ENCODE data around the gene SHTN1. TPM values are rescaled to one million over a fixed set of nuclear protein-coding genes. Genes with fewer than 3 reads are reported as not detected.

SHTN1 gene
- total and polyA plus RNA-seq, 7 donors = 4.1 to 12.5 (median 6.1) TPM

DNA sequence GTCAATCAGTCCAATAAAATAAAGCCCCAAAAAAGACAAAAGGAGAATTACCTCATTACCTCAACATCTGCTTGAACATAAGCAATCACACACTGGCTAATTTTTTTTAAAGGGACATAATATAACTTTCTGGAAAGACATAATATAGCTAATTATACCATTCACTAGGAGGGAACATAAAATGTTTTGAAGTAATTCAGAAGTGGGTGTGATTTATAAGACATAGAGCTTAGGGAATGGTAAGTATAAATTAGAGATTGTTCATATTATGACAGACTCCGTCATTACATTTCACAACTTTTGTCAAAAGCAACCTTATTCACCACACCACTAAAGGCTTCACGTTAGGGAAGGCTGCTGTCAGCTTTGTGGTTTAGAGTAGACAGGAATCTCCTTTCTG is 3.8 kb downstream of the SHTN1 start:
- no peak for DNase-seq
- intact Hi-C loops (cut with DNase I) = no loop called here

DNA sequence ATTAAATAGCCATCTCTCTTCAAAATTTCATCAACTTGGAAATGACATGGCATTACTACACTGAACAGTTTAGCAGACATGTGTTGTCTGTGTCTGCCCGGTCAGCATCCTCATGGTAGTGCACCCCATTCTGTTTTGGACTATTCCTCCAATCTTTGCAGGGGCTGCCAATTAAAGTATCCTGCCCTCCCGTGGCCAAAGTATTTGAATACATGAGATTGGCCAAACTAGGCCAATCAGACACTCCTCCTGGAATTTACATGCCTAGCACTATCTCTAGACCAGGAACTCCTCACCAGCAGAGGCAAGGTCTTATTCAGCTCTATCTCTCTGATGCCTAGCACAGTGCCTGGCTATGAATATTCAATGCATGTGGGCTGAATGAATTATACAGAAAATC is 4.4 kb downstream of the SHTN1 start:
- Histone ChIP-seq H3K27me3 (no peaks in the 10 kb centered on the region), H3K36me3 (no peaks in the 10 kb centered on the region), H3K27ac (no peak overlapping the region), H3K4me1 (peaks cover 0 to 15% (median 9%) of the 10 kb centered on the region in 4 donors), H3K4me3 (no peak overlapping the region), H3K9me3 (no peaks in the 10 kb centered on the region)
- DNase-seq = no peak
- intact Hi-C loops (cut with DNase I) = no loop called here
- no peak for TF ChIP-seq POLR2AphosphoS5 (IDR thresholded peaks at IDR 0.05)
- TF ChIP-seq, protein P1, sequence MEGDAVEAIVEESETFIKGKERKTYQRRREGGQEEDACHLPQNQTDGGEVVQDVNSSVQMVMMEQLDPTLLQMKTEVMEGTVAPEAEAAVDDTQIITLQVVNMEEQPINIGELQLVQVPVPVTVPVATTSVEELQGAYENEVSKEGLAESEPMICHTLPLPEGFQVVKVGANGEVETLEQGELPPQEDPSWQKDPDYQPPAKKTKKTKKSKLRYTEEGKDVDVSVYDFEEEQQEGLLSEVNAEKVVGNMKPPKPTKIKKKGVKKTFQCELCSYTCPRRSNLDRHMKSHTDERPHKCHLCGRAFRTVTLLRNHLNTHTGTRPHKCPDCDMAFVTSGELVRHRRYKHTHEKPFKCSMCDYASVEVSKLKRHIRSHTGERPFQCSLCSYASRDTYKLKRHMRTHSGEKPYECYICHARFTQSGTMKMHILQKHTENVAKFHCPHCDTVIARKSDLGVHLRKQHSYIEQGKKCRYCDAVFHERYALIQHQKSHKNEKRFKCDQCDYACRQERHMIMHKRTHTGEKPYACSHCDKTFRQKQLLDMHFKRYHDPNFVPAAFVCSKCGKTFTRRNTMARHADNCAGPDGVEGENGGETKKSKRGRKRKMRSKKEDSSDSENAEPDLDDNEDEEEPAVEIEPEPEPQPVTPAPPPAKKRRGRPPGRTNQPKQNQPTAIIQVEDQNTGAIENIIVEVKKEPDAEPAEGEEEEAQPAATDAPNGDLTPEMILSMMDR (IDR thresholded peaks at IDR 0.05) = no peak
- TF ChIP-seq POLR2A (IDR thresholded peaks at IDR 0.05) = no peak
- no peak for TF ChIP-seq EP300 (IDR thresholded peaks at IDR 0.05)
- WGBS, 2 donors = 73 to 81% methylated on average over 2 of the region's 2 CpGs

More for the DNA sequence above, 3.8 kb downstream of the SHTN1 start:
- no peak overlapping the region for H3K4me3 ChIP-seq
- no peaks in the 10 kb centered on the region for H3K36me3 ChIP-seq
- 69 to 71% methylated on average over 2 of the region's 2 CpGs for WGBS, 2 donors
- H3K4me1 ChIP-seq = peaks cover 0 to 18% (median 12%) of the 10 kb centered on the region in 4 donors
- TF ChIP-seq, protein P1 (IDR thresholded peaks at IDR 0.05) = no peak
- TF ChIP-seq POLR2A (IDR thresholded peaks at IDR 0.05) (no peak), EP300 (IDR thresholded peaks at IDR 0.05) (no peak), POLR2AphosphoS5 (IDR thresholded peaks at IDR 0.05) (no peak)
- H3K27me3 ChIP-seq = no peaks in the 10 kb centered on the region
- no peaks in the 10 kb centered on the region for H3K9me3 ChIP-seq
- no peak overlapping the region for H3K27ac ChIP-seq

DNA sequence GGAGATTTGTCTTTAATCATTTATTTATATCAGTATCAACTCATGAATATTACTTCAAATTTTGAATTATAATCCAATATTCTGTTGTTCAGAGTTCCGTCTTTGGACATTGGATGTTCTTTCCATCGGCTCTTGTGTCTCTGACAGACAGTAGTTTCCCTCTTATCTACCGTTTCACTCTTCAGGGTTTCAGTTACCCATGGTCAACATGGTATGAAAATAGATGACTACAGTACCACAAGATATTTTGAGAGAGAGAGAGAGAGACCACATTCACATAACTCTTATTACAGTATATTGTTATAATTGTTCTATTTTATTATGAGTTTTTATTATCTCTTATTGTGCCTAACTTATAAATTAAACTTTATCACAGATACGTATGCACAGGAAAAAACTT is 6.8 kb downstream of the SHTN1 start:
- Histone ChIP-seq H3K27me3 (no peaks in the 10 kb centered on the region), H3K4me1 (no peaks in the 10 kb centered on the region), H3K4me3 (no peak overlapping the region), H3K9me3 (no peaks in the 10 kb centered on the region), H3K27ac (no peak overlapping the region), H3K36me3 (no peaks in the 10 kb centered on the region)
- TF ChIP-seq POLR2A (IDR thresholded peaks at IDR 0.05) (no peak), EP300 (IDR thresholded peaks at IDR 0.05) (no peak), POLR2AphosphoS5 (IDR thresholded peaks at IDR 0.05) (no peak)
- TF ChIP-seq, protein P1 (IDR thresholded peaks at IDR 0.05) = no peak
- DNase-seq = no peak
- intact Hi-C loops (cut with DNase I) = no loop called here
- WGBS, 2 donors = 90 to 92% methylated on average over 4 of the region's 4 CpGs

DNA sequence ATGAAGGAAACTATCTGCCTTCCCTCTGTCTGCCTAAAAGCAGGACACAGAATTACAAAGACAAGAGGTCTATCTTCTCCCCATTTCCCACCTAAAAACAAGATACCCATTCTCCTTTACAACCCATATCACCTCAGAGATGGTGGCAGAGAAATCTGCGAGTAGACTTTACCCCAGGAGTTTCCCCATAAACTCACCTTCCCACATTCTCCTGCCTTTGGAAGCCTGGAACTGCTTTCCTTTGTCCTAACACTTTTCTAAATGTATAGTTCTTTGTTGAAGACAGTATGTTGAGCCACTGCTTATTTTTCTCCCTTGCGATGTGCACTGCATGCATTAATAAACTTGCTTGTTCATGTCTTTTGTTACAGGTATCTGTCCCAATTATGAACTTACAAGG is 8.0 kb downstream of the SHTN1 start:
- no peaks in the 10 kb centered on the region for H3K27me3 ChIP-seq
- DNase-seq = no peak
- no peak overlapping the region for H3K27ac ChIP-seq
- H3K36me3 ChIP-seq = no peaks in the 10 kb centered on the region
- H3K9me3 ChIP-seq = no peaks in the 10 kb centered on the region
- H3K4me1 ChIP-seq = no peaks in the 10 kb centered on the region
- intact Hi-C loops (cut with DNase I) = no loop called here
- no peak overlapping the region for H3K4me3 ChIP-seq
- 55 to 78% methylated on average over 2 of the region's 2 CpGs for WGBS, 2 donors
- no peak for TF ChIP-seq POLR2A (IDR thresholded peaks at IDR 0.05)
- no peak for TF ChIP-seq EP300 (IDR thresholded peaks at IDR 0.05)
- TF ChIP-seq, protein P1 (IDR thresholded peaks at IDR 0.05) = no peak
- TF ChIP-seq POLR2AphosphoS5 (IDR thresholded peaks at IDR 0.05) = no peak

DNA sequence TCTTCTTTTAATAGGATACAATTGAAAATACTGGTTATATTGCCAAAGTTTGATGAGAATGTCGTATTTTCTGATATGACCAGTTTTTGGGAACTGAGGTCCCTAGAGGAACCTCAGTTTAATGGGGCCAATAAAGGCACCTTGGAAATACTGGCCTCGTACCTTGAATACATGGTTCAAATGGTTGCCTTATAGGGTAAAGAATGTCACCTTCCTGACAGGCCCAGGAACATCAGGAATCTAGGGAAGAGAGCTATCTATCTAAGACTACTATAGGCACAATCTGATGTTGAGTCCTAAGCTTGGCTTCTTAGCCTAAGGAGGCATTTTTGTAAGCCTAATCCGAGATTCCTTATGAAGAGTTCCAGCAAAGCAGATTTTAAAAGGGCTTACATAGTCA is 9.3 kb downstream of the SHTN1 start:
- no peak for DNase-seq
- WGBS, 2 donors = 88 to 90% methylated on average over 3 of the region's 3 CpGs
- no peaks in the 10 kb centered on the region for H3K36me3 ChIP-seq
- no peak overlapping the region for H3K4me3 ChIP-seq
- H3K4me1 ChIP-seq = no peaks in the 10 kb centered on the region
- no peak for TF ChIP-seq POLR2A (IDR thresholded peaks at IDR 0.05)
- TF ChIP-seq EP300 (IDR thresholded peaks at IDR 0.05) = no peak
- TF ChIP-seq, protein P1 (IDR thresholded peaks at IDR 0.05) = no peak
- no peak for TF ChIP-seq POLR2AphosphoS5 (IDR thresholded peaks at IDR 0.05)
- H3K27me3 ChIP-seq = no peaks in the 10 kb centered on the region
- H3K27ac ChIP-seq = no peak overlapping the region
- intact Hi-C loops (cut with DNase I) = no loop called here
- H3K9me3 ChIP-seq = no peaks in the 10 kb centered on the region
